NCI-H446 (cell line): Measurements from ENCODE around the gene URI1.

Experiments used
- DNase-seq, 2 experiments: peaks; one replicate each; lab custom pipeline; 2025; lab: John Stamatoyannopoulos, UW

The URI1 gene

DNA sequence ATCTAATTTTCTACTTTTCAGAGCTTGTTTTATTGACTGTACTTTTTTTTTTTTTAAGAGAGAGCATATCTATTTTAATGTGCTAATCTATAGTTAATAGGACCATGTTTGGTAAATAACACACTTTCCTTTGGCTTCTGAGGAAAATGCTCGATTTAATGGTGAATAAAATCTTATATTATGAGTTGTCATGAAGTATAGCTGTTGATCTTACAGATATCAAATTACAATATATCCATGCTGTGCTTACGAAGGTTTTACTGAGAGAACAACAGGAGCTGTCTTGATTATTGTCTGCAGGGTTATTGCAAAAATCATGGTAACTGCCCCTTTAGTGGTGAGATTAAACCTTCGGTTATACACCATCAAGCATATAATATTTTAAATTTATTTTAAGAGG, 29.6 kb downstream of the URI1 start:
- no peak for DNase-seq

- no peak for DNase-seq
Observed at GRCh38 chr19:29974701-29975100, 32.7 kb downstream of the URI1 start.

DNA sequence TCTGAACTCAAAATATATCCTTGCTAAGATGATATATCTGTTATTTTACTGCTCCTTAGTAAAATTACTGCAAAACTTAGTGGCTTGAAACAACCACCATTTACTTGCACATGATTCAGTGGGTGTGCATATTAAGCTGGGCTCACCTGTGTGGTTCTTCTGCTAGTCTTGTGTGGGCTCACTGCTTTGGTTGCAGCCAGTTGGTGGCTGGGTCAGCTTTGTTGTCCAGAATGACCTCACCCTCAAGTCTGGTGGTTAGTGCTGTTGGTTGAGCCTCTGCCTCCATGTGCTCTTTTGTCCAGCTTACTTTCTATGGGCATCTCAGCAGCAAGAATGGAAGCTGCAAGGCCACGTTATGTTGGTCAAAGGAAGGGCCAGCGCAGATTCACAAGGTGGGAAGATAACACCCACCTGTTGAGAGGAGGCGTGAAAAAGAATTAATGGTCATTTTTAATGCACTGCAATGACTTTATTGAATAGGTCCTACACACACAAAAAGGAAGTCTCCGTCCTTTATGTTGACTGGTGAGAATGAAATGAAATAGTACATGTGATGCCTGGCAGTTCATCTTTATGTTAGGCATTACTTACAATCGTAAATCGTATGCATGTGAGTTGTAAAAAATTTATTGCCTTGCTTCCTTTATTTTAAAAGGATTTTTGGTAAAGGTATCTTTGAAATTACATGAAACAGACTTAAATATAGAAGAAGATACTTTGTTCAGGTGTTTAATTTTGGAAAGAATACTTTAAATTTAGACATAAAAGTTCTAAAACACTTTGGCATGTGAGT, 34.3 kb downstream of the URI1 start:
- no peak for DNase-seq

GRCh38 chr19:29978080-29978479, 36.0 kb downstream of the URI1 start:
- DNase-seq: no peak

- DNase-seq: no peak
Observed at GRCh38 chr19:29983568-29983967, 41.5 kb downstream of the URI1 start.

DNA sequence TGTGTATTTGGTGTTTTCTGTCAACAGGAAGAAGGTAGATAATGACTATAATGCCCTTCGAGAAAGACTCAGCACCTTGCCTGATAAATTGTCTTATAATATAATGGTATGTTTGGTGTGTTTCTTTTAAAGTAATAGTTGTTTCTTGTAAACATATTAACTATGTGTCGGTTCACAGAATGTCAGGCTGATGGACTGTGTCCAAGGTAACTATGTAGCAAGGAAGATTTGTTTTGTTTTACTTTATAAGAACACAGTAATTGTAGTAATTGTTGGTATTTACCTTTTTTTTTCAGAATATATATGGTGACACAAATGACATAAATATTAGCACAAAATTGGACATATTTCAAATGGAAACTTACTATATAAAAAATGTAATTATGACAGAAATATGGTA, 43.2 kb downstream of the URI1 start:
- DNase-seq: no peak

DNA sequence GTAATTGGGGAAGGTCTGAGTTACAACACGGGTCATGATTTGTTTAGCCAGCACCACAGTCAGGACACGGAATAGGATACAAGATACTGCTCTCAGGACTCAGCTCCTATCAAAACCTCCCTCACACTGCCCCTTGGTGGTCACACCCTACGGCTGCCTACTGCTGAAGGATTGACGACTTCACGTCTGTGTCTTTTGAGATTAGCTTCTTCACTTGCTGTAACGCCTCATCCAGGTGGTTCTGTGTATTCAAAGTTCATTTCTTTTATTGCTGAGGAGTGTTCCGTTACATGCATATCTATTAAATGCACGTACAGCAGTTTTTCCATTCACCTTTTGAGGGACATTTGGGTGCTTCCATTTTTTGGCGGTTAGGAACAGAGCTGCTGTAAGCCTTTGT, 46.3 kb downstream of the URI1 start:
- no peak for DNase-seq

DNA sequence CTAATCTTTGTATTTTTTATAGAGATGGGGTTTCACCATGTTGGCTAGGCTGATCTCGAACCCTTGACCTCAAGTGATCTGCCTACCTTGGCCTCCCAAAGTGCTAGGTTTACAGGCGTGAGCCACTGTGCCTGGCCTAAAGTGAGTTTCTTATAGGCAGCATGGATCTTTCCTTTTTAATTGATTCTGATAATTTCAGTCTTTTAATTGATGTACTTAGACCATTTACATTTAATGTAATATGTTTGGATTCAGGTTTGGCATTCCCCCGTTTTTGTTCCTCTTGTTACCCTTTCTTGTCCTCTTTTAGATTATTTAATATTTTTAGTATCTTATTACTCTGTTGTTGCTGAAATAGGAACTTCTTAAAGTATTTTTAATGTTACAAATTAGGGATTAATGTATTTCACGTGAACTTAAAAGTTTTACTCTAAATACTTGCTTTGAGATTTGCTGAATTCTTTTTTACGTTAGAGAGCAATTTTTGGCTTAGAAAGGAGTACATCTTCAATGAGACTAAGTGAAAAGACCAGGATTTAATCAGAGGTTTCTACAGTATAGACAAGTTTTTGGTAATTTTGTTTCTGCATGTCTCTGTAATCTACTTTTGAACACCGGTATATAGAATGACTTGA, 50.3 kb downstream of the URI1 start:
- no peak for DNase-seq

GRCh38 chr19:29999490-29999889, 57.5 kb downstream of the URI1 start:
- no peak for DNase-seq

- DNase-seq: no peak
Observed at GRCh38 chr19:30000862-30001261, 58.8 kb downstream of the URI1 start.

DNA sequence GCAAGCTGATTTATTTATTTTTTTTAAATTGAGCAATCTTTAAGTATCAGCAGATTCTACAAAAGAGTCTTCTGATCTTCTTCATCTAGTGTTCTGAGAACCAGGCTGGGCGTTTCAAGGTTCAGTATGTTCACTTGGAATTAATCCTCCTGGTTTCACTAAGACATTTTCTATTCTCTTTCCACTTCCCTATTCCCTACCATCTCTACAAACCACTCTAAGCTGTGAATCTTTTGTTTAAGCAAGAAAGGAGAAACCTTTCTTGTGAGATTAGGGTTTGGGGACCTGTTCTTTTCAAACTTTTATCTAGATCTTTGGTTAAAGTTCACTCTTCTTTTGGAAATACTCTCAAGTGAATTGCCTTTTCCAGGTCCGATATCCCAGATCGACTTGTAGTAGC, 59.3 kb downstream of the URI1 start:
- no peak for DNase-seq

DNA sequence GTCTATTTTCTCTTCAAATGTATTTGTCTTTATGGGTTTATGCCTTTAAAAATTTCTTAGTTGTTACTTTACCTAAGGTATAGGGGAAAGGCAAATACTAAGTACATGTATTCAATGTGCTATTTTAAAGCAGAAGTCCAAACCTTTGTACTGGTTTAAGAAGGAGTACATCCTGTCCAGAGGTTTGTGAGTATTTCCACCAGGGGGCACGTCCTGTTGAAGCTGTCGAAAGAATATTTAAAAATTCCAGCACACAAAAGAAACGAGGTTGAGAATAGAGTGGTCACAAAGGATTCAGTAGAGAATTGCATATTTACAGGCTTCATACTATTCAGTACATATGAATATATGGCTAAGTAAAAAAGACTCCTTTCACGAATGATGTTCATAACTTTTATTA, 59.8 kb downstream of the URI1 start:
- no peak for DNase-seq

- DNase-seq: no peak
Observed at GRCh38 chr19:30003866-30004265, 61.8 kb downstream of the URI1 start.

- no peak for DNase-seq
Observed at GRCh38 chr19:30004403-30004802, 62.4 kb downstream of the URI1 start.

DNA sequence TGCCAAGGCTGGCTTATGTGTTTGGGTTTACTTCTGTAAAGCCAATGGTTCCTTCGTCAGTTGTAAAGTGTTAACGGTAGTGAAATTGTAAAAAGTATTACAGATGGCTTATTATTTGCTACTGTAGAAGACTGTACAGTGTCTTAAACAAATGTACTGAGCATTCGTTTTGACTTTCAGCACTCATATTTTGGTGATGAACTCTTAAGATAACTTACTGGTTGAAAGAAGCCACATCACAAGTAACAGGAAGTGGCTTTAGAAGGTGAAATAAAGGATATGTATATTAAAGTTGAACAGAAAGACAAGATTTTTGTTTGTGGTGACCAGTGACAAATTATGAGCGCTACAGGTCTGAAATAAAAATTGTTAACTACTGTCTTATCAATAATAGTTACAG, 64.2 kb downstream of the URI1 start:
- no peak for DNase-seq

DNA sequence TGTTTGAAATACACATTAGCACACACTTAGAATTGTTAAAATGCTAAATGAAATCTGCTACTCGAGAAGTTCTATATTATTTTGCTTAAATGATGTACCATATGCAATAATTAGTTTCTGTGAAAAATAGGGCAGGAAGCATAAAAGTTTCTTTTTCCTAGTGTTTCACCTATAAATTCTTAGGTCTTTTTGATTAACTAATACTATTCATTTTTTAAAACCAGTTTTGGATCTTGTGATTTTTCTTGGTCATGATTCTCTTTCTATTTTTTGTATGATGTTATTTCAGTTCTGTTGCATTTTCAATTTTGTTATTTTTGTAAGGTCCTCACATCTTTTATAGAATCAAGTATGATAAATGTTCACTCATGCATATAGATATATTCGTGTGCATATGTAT, 66.1 kb downstream of the URI1 start:
- no peak for DNase-seq

DNA sequence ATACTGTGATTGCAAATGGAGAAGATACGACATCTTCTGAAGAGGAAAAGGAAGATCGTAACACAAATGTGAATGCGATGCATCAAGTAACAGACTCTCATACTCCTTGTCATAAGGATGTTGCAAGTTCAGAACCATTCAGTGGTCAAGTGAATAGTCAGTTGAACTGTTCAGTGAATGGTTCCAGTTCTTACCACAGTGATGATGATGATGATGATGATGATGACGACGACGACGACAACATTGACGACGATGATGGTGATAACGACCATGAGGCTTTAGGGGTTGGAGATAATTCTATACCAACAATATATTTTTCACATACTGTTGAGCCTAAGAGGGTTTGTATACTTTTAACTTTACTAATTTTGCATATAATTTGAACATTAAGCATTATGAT, 67.0 kb downstream of the URI1 start:
- no peak for DNase-seq

- no peak for DNase-seq
Observed at GRCh38 chr19:30011051-30011578, 69.1 kb downstream of the URI1 start.

DNA sequence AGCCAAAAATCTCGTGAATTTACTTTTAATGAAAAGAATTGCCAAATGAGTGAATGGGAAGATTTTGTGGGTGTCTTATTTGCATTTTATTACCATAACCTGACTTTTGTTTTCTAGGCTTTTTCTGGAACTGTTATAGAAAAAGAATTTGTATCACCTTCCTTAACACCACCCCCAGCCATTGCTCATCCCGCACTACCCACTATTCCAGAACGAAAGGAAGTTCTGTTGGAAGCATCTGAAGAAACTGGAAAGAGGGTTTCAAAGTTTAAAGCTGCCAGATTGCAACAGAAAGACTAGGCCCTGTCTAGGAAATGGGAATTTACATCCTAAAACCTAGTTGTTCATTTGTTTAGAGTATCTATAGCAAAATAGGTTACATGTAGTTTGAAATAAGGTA, 72.7 kb downstream of the URI1 start:
- no peak for DNase-seq

GRCh38 chr19:30017172-30017571, 75.1 kb downstream of the URI1 start:
- no peak for DNase-seq

- no peak for DNase-seq
Observed at GRCh38 chr19:30020189-30020588, 78.2 kb downstream of the URI1 start.

GRCh38 chr19:30022659-30023058, 80.6 kb downstream of the URI1 start:
- no peak for DNase-seq

GRCh38 chr19:30023330-30023729, 81.3 kb downstream of the URI1 start:
- no peak for DNase-seq

DNA sequence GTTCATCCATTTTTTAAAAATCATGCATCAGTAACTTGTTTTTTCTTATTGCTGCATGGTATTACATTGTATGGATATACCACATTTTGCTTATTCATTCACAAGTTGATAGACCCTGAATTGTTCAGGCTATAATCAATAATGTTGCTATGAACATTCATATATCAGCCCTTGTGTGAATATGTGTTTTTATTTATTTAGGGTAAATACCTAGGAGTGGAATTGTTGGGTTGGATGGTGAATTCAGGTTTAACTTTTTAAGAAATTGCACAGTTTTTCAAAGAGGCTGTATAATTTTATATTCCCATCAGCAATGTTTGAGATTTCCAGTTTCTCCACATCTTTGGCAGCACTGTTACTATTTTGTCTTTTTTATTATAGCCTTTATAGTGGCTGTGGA, 82.1 kb downstream of the URI1 start:
- DNase-seq: no peak
